Thyroid gland (tissue), 4 donors: ENCODE measurements around the gene MRPS27.

Experiments used
- CTCF ChIP-seq, 6 experiments: fragments of 200-600 bp in 3 of 6; fragments of 450-650 bp in 3 of 6; sonication (generic) in 3 of 6; IDR thresholded peaks; one replicate each; pipeline ENCODE4 v1.5.1; 2016 to 2019; ENCODE audit warnings: antibody characterized with exemption in 6 of 6, mild to moderate bottlenecking in 2 of 6, inconsistent platforms in 1 of 6, moderate library complexity in 1 of 6
- POLR2A ChIP-seq, 2 donors: fragments of 450-650 bp; IDR thresholded peaks; one replicate each; pipeline ENCODE4 v1.6.1; 2017; ENCODE audit warnings: antibody characterized with exemption in 2 of 2, mild to moderate bottlenecking in 2 of 2, moderate library complexity in 1 of 2

DNA sequence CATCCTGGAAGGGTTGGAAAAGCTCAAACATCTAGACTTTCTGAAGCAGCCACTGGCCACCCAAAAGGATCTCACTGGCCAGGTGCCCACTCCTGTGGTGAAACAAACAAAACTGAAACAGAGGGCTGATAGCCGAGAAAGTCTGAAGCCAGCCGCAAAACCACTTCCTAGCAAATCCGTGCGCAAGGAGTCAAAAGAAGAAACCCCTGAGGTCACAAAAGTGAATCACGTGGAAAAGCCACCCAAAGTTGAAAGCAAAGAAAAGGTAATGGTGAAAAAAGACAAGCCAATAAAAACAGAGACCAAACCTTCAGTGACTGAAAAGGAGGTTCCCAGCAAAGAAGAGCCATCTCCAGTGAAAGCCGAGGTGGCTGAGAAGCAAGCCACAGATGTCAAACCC, 125.2 kb downstream of the MRPS27 start:
- no peak for TF ChIP-seq CTCF (IDR thresholded peaks at IDR 0.05)
- no peak for TF ChIP-seq POLR2A (IDR thresholded peaks at IDR 0.05)
